G401.6 (cell line): Measurements from ENCODE around the gene MRPL37.

Experiments used
- FAIRE-seq: peaks from 2 replicates; lab custom pipeline; 2012; peaks lifted over from hg19 to GRCh38; lab: Jason Lieb, UNC

MRPL37 gene

GRCh38 chr1:54241364-54241763 lies 41.4 kb downstream of the MRPL37 start:
- no peak for FAIRE-seq

- FAIRE-seq = no peak
Observed at GRCh38 chr1:54243022-54243421, 43.1 kb downstream of the MRPL37 start.

GRCh38 chr1:54244655-54245054 lies 44.7 kb downstream of the MRPL37 start:
- FAIRE-seq = no peak

- no peak for FAIRE-seq
Observed at GRCh38 chr1:54245501-54245900, 45.5 kb downstream of the MRPL37 start.

GRCh38 chr1:54246116-54246721 lies 46.3 kb downstream of the MRPL37 start:
- FAIRE-seq = no peak

GRCh38 chr1:54247863-54248515 lies 48.0 kb downstream of the MRPL37 start:
- no peak for FAIRE-seq

- FAIRE-seq = no peak
Observed at GRCh38 chr1:54248966-54249365, 49.0 kb downstream of the MRPL37 start.

- FAIRE-seq = no peak
Observed at GRCh38 chr1:54249819-54250435, 50.0 kb downstream of the MRPL37 start.

GRCh38 chr1:54250670-54251069 lies 50.7 kb downstream of the MRPL37 start:
- FAIRE-seq = no peak

- no peak for FAIRE-seq
Observed at GRCh38 chr1:54252371-54252936, 52.5 kb downstream of the MRPL37 start.

- FAIRE-seq = no peak
Observed at GRCh38 chr1:54253480-54253879, 53.5 kb downstream of the MRPL37 start.

GRCh38 chr1:54254055-54254454 lies 54.1 kb downstream of the MRPL37 start:
- no peak for FAIRE-seq

- no peak for FAIRE-seq
Observed at GRCh38 chr1:54255026-54255702, 55.2 kb downstream of the MRPL37 start.

GRCh38 chr1:54256522-54257345 lies 56.8 kb downstream of the MRPL37 start:
- FAIRE-seq = no peak

- no peak for FAIRE-seq
Observed at GRCh38 chr1:54257346-54257620, 57.3 kb downstream of the MRPL37 start.

- no peak for FAIRE-seq
Observed at GRCh38 chr1:54257876-54258275, 57.9 kb downstream of the MRPL37 start.

GRCh38 chr1:54259546-54260140 lies 59.7 kb downstream of the MRPL37 start:
- FAIRE-seq = no peak

GRCh38 chr1:54260810-54261209 lies 60.8 kb downstream of the MRPL37 start:
- no peak for FAIRE-seq

- no peak for FAIRE-seq
Observed at GRCh38 chr1:54262244-54262643, 62.3 kb downstream of the MRPL37 start.

- FAIRE-seq = no peak
Observed at GRCh38 chr1:54263601-54264226, 63.7 kb downstream of the MRPL37 start.

GRCh38 chr1:54265126-54265525 lies 65.2 kb downstream of the MRPL37 start:
- FAIRE-seq = no peak
